Measurements from ENCODE around the gene FAM107B. TPM values are rescaled to one million over a fixed set of nuclear protein-coding genes. Genes with fewer than 3 reads are reported as not detected.
A peak's percentile ranks its signal among the peaks of the same experiment; 100 is the strongest.

The FAM107B gene
- total and polyA plus RNA-seq, 2 of the 4 experiments (the other 2 are of a cell fraction): 26.4 to 27.1 TPM

DNA sequence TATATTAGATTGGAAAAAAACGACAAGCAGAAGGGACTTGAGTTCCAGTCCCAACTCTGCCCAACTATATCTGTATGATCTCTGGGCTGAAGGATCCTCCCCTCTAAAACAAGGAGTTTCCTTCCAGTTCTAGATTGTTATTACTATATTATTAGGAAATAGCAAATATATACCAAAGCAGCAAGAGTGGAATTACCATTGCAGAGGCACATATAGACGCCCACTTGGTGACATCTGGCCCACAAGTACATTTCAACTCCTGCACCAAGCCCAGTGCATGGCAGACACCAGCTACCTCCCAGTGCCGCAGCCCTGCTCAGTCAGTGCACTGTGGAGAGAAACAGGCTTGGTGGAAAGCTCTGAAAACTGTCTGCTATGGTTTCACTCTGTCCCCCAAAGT, 201.9 kb downstream of the FAM107B start:
- Histone ChIP-seq H2BK120ac (ENCODE audit: low read depth, low read length) (no peak overlapping the region), H4K8ac (ENCODE audit: low read depth in 2 of 2, low read length in 2 of 2) (peak overlapping the region in 1 of 2 experiments; percentile 13; a peak in 1 of 4 replicates), H2AK5ac (ENCODE audit: low read depth, low read length) (peak overlapping the region; percentile 60; the same call in 1 of the 2 replicates), H3K79me1 (ENCODE audit: low read depth in 1 of 2, low read length in 2 of 2) (peaks cover 31 to 88% of the 10 kb centered on the region in 2 experiments), H3K23ac (ENCODE audit: low read depth, low read length) (peak overlapping the region; percentile 30; the same call in 1 of the 2 replicates), H4K91ac (ENCODE audit: insufficient read depth, low read depth, low read length) (no peak overlapping the region), H3K56ac (ENCODE audit: extremely low read depth, insufficient read depth, low read length) (no peak overlapping the region), H3K18ac (ENCODE audit: low read depth, low read length) (peak overlapping the region; percentile 17; the same call in 1 of the 2 replicates), H3K27me3 (ENCODE audit: control insufficient read depth, insufficient read depth, low read length) (no peaks in the 10 kb centered on the region), H3K4ac (ENCODE audit: low read depth, low read length) (peak overlapping the region; percentile 40; the same call in 1 of the 2 replicates), H4K20me1 (ENCODE audit: insufficient read depth, low read length) (peaks cover 62% of the 10 kb centered on the region), H2BK5ac (ENCODE audit: low read depth, low read length, poor library complexity, severe bottlenecking) (peak overlapping the region; percentile 55), H3K4me2 (ENCODE audit: low read depth, low read length) (no peak overlapping the region), H2BK20ac (ENCODE audit: low read depth, low read length) (no peak overlapping the region), H3K9me1 (ENCODE audit: insufficient read depth, low read length) (peaks cover 40% of the 10 kb centered on the region), H3K9me3 (ENCODE audit: control insufficient read depth, insufficient read depth, low read length) (no peaks in the 10 kb centered on the region), H3K14ac (replicated peaks; ENCODE audit: low read depth, low read length) (no peak overlapping the region), H2AK9ac (replicated peaks; ENCODE audit: low read depth, low read length, poor library complexity) (no peak overlapping the region), H3K27ac (ENCODE audit: insufficient read depth, low read length) (no peak overlapping the region), H3K4me1 (ENCODE audit: control insufficient read depth, insufficient read depth, low read length) (peaks cover 20% of the 10 kb centered on the region), H3K36me3 (ENCODE audit: control insufficient read depth, insufficient read depth, low read length) (peaks cover 14% of the 10 kb centered on the region), H4K5ac (ENCODE audit: low read depth, low read length) (no peak overlapping the region), H2BK15ac (ENCODE audit: low read depth, low read length) (no peak overlapping the region; the same call in 2 of the 3 replicates), H2AFZ (replicated peaks; ENCODE audit: low read length, poor library complexity) (no peak overlapping the region), H3K4me3 (ENCODE audit: insufficient read depth, low read depth, low read length) (no peak overlapping the region), H3K9ac (ENCODE audit: low read depth, low read length) (no peak overlapping the region)
- DNase-seq: no peak
- no TSS peak for BruUV-seq (replicated peaks)
- dilution Hi-C loops (cut with HindIII; ENCODE audit: low sequenced_read_pairs, unreplicated experiment) (no loop called here), in situ Hi-C loops (cut with MboI; ENCODE audit: low sequenced_read_pairs) (no loop called here), intact Hi-C loops (cut with micrococcal nuclease) (no loop called here)
- TF ChIP-seq FOS (IDR thresholded peaks at IDR 0.05; ENCODE audit: low read depth, low read length) (no peak), MXI1 (IDR thresholded peaks at IDR 0.05; ENCODE audit: borderline replicate concordance, low read depth, low read length) (no peak), RFX5 (IDR thresholded peaks at IDR 0.05; ENCODE audit: low read depth, low read length) (no peak), NFE2L2 (IDR thresholded peaks at IDR 0.05; ENCODE audit: low read depth, low read length) (no peak), MAZ (IDR thresholded peaks at IDR 0.05; ENCODE audit: borderline replicate concordance, low read depth, low read length) (no peak), CHD1 (IDR thresholded peaks at IDR 0.05; ENCODE audit: low read depth, low read length) (no peak), RCOR1 (IDR thresholded peaks at IDR 0.05; ENCODE audit: insufficient replicate concordance, low read length) (no peak), BHLHE40 (IDR thresholded peaks at IDR 0.05; ENCODE audit: low read depth, low read length) (no peak), SMC3 (IDR thresholded peaks at IDR 0.05; ENCODE audit: low read depth, low read length) (no peak), MAFK (IDR thresholded peaks at IDR 0.05; ENCODE audit: low read depth, low read length) (no peak), POLR2A (IDR thresholded peaks at IDR 0.05; ENCODE audit: low read depth, low read length) (no peak), RAD21 (IDR thresholded peaks at IDR 0.05; ENCODE audit: low read length) (no peak)
- TF ChIP-seq, protein P1, sequence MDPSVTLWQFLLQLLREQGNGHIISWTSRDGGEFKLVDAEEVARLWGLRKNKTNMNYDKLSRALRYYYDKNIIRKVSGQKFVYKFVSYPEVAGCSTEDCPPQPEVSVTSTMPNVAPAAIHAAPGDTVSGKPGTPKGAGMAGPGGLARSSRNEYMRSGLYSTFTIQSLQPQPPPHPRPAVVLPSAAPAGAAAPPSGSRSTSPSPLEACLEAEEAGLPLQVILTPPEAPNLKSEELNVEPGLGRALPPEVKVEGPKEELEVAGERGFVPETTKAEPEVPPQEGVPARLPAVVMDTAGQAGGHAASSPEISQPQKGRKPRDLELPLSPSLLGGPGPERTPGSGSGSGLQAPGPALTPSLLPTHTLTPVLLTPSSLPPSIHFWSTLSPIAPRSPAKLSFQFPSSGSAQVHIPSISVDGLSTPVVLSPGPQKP (IDR thresholded peaks at IDR 0.05; ENCODE audit: borderline replicate concordance, low read depth, low read length): no peak
- ChIA-PET CTCF (interaction anchor here (1.4 kb wide), 1 partner anchor 16 kb away, joined by 3 read pairs; no protein-coding TSS in a partner anchor), POLR2A (ENCODE audit: unreplicated experiment) (interaction anchor here (0.5 kb wide), 1 partner anchor 244 kb away, joined by 3 read pairs; no protein-coding TSS in a partner anchor)
- no peak for ATAC-seq (ENCODE audit: low read depth)
- 100% methylated on average over 1 of the region's 3 CpGs; no CpG with 5 or more reads in 1 of the 2 experiments for WGBS, 2 experiments (ENCODE audit: extremely low coverage in 2 of 2, insufficient read length in 1 of 2)

All from IMR-90 (cell line).